Measurements from ENCODE around the gene STXBP2.
A peak's percentile ranks its signal among the peaks of the same experiment; 100 is the strongest.

The STXBP2 gene

GRCh38 chr19:7636691-7637373 lies at the start of gene STXBP2:
STXBP2 (plus strand) TSS chr19:7637110; CDS start chr19:7637150, 40 bp downstream.
- DNase-seq: peak; percentile 24

- DNase-seq: no peak
Observed at GRCh38 chr19:7589822-7590221, 47.1 kb upstream of the STXBP2 start.

GRCh38 chr19:7590256-7590655 lies 46.7 kb upstream of the STXBP2 start:
- DNase-seq: no peak

GRCh38 chr19:7595466-7596133 lies 41.3 kb upstream of the STXBP2 start, which contains the start of gene CAMSAP3:
CAMSAP3 (plus strand) TSS chr19:7595863; CDS start chr19:7596003, 140 bp downstream.
- peak; percentile 47 for DNase-seq

GRCh38 chr19:7596211-7596937 lies 40.5 kb upstream of the STXBP2 start:
- no peak for DNase-seq

- no peak for DNase-seq
Observed at GRCh38 chr19:7597689-7598088, 39.2 kb upstream of the STXBP2 start.

GRCh38 chr19:7598180-7598579 lies 38.7 kb upstream of the STXBP2 start:
- DNase-seq: no peak

- no peak for DNase-seq
Observed at GRCh38 chr19:7600721-7601120, 36.2 kb upstream of the STXBP2 start.

- DNase-seq: no peak
Observed at GRCh38 chr19:7602240-7602934, 34.5 kb upstream of the STXBP2 start.

GRCh38 chr19:7602935-7603497 lies 33.9 kb upstream of the STXBP2 start:
- DNase-seq: no peak

- no peak for DNase-seq
Observed at GRCh38 chr19:7603919-7604318, 33.0 kb upstream of the STXBP2 start.

- no peak for DNase-seq
Observed at GRCh38 chr19:7605490-7606222, 31.3 kb upstream of the STXBP2 start.

GRCh38 chr19:7606289-7606688 lies 30.6 kb upstream of the STXBP2 start:
- DNase-seq: no peak

GRCh38 chr19:7607212-7607873 lies 29.6 kb upstream of the STXBP2 start:
- no peak for DNase-seq

GRCh38 chr19:7607874-7608560 lies 28.9 kb upstream of the STXBP2 start:
- DNase-seq: no peak

- no peak for DNase-seq
Observed at GRCh38 chr19:7610491-7611240, 26.2 kb upstream of the STXBP2 start.

GRCh38 chr19:7611541-7612279 lies 25.2 kb upstream of the STXBP2 start:
- no peak for DNase-seq

- DNase-seq: no peak
Observed at GRCh38 chr19:7612282-7613274, 24.3 kb upstream of the STXBP2 start.
